HEK293 (cell line): ENCODE data around the gene JMJD6.

Source experiments
- BCL11A ChIP-seq: fragments of 450-650 bp; formaldehyde crosslinking; IDR thresholded peaks from 2 replicates; pipeline ENCODE4 v1.5.1; 2016; ENCODE audit warnings: low read depth, missing biosample characterization, missing genetic modification characterization
- BCL6B ChIP-seq: fragments of 450-650 bp; formaldehyde crosslinking; IDR thresholded peaks from 2 replicates; pipeline ENCODE4 v1.5.1; 2017; ENCODE audit warnings: missing biosample characterization, missing genetic modification characterization
- GLI2 ChIP-seq: fragments of 450-650 bp; formaldehyde crosslinking; IDR thresholded peaks from 2 replicates; pipeline ENCODE4; 2017; ENCODE audit warnings: missing biosample characterization, missing genetic modification characterization, low read depth, borderline replicate concordance
- KLF8 ChIP-seq: fragments of 450-650 bp; formaldehyde crosslinking; IDR thresholded peaks from 2 replicates; pipeline ENCODE4 v1.5.1; 2016; ENCODE audit warnings: missing biosample characterization, missing genetic modification characterization
- SALL2 ChIP-seq: fragments of 450-650 bp; formaldehyde crosslinking; IDR thresholded peaks from 2 replicates; pipeline ENCODE4 v1.5.0; 2017; ENCODE audit warnings: missing biosample characterization, mild to moderate bottlenecking, missing genetic modification characterization, borderline replicate concordance
- ZBTB10 ChIP-seq: fragments of 450-650 bp; formaldehyde crosslinking; IDR thresholded peaks from 2 replicates; pipeline ENCODE4 v1.5.1; 2016; ENCODE audit warnings: missing biosample characterization, missing genetic modification characterization
- ZFP37 ChIP-seq: fragments of 450-650 bp; formaldehyde crosslinking; IDR thresholded peaks from 2 replicates; pipeline ENCODE4 v1.5.1; 2016; ENCODE audit warnings: missing biosample characterization, missing genetic modification characterization
- ZFP69B ChIP-seq: fragments of 450-650 bp; formaldehyde crosslinking; IDR thresholded peaks from 2 replicates; pipeline ENCODE4 v1.5.1; 2016; ENCODE audit warnings: missing biosample characterization, missing genetic modification characterization
- ZNF146 ChIP-seq: fragments of 450-650 bp; formaldehyde crosslinking; IDR thresholded peaks from 2 replicates; pipeline ENCODE4 v1.5.1; 2016; ENCODE audit warnings: missing biosample characterization, missing genetic modification characterization
- ZNF155 ChIP-seq: fragments of 450-650 bp; formaldehyde crosslinking; IDR thresholded peaks from 2 replicates; pipeline ENCODE4 v1.5.1; 2016; ENCODE audit warnings: missing biosample characterization, missing genetic modification characterization
- ZNF223 ChIP-seq: fragments of 450-650 bp; formaldehyde crosslinking; IDR thresholded peaks from 2 replicates; pipeline ENCODE4 v1.5.1; 2016; ENCODE audit warnings: missing biosample characterization, missing genetic modification characterization
- ZNF24 ChIP-seq: fragments of 450-650 bp; formaldehyde crosslinking; IDR thresholded peaks from 2 replicates; pipeline ENCODE4 v1.5.1; 2016; ENCODE audit warnings: missing biosample characterization, missing genetic modification characterization
- ZNF248 ChIP-seq: fragments of 450-650 bp; formaldehyde crosslinking; IDR thresholded peaks from 2 replicates; pipeline ENCODE4 v1.5.1; 2017; ENCODE audit warnings: missing biosample characterization, missing genetic modification characterization
- ZNF280D ChIP-seq: fragments of 450-650 bp; formaldehyde crosslinking; IDR thresholded peaks from 2 replicates; pipeline ENCODE4 v1.5.1; 2016; ENCODE audit warnings: missing biosample characterization, missing genetic modification characterization
- ZNF423 ChIP-seq: fragments of 450-650 bp; formaldehyde crosslinking; IDR thresholded peaks from 2 replicates; pipeline ENCODE4 v1.5.1; 2016; ENCODE audit warnings: missing biosample characterization, missing genetic modification characterization
- ZNF48 ChIP-seq: fragments of 450-650 bp; formaldehyde crosslinking; IDR thresholded peaks from 2 replicates; pipeline ENCODE4 v1.5.1; 2016; ENCODE audit warnings: missing biosample characterization, missing genetic modification characterization
- ZNF488 ChIP-seq: fragments of 450-650 bp; formaldehyde crosslinking; IDR thresholded peaks from 2 replicates; pipeline ENCODE4 v1.5.1; 2016; ENCODE audit warnings: missing biosample characterization, missing genetic modification characterization
- ZNF518A ChIP-seq: fragments of 450-650 bp; formaldehyde crosslinking; conservative IDR thresholded peaks from 2 replicates; pipeline ENCODE4 v1.5.1; 2016; ENCODE audit warnings: low read depth, missing biosample characterization, missing genetic modification characterization
- ZNF529 ChIP-seq: fragments of 450-650 bp; formaldehyde crosslinking; IDR thresholded peaks from 2 replicates; pipeline ENCODE4 v1.5.1; 2017; ENCODE audit warnings: missing genetic modification characterization, missing biosample characterization; ENCODE audit not compliant: insufficient replicate concordance
- ZNF548 ChIP-seq: fragments of 450-650 bp; formaldehyde crosslinking; IDR thresholded peaks from 2 replicates; pipeline ENCODE4 v1.5.1; 2016; ENCODE audit warnings: missing biosample characterization, missing genetic modification characterization
- ZNF76 ChIP-seq: fragments of 450-650 bp; formaldehyde crosslinking; IDR thresholded peaks from 2 replicates; pipeline ENCODE4; 2016; ENCODE audit warnings: low read depth, missing biosample characterization, missing genetic modification characterization, borderline replicate concordance
- ZNF777 ChIP-seq: fragments of 450-650 bp; formaldehyde crosslinking; IDR thresholded peaks from 2 replicates; pipeline ENCODE4 v1.5.1; 2017; ENCODE audit warnings: missing biosample characterization, missing genetic modification characterization, borderline replicate concordance
- ZNF791 ChIP-seq: fragments of 450-650 bp; formaldehyde crosslinking; IDR thresholded peaks from 2 replicates; pipeline ENCODE4 v1.5.1; 2016; ENCODE audit warnings: missing biosample characterization, missing genetic modification characterization
- ZNF830 ChIP-seq: fragments of 450-650 bp; IDR thresholded peaks from 2 replicates; pipeline ENCODE4 v1.5.0; 2018; ENCODE audit warnings: missing biosample characterization, missing genetic modification characterization, low read depth, mild to moderate bottlenecking, moderate library complexity
- ZSCAN4 ChIP-seq: fragments of 450-650 bp; formaldehyde crosslinking; IDR thresholded peaks from 2 replicates; pipeline ENCODE4 v1.5.1; 2017; ENCODE audit warnings: missing biosample characterization, missing genetic modification characterization

Gene JMJD6

GRCh38 chr17:76737676-76738467 is 11.5 kb upstream of the JMJD6 start, which contains the start of gene MFSD11 (continued):
- TF ChIP-seq ZNF777 (tag by site-specific recombination): peak; percentile 93; the same call in 1 of the 2 replicates
- no peak for TF ChIP-seq ZNF791 (tag by site-specific recombination)
- no peak for TF ChIP-seq ZNF280D (tag by site-specific recombination)
- TF ChIP-seq ZNF423 (tag by site-specific recombination): no peak
- TF ChIP-seq ZBTB10 (tag by site-specific recombination): peak; percentile 99; the same call in 1 of the 2 replicates
- TF ChIP-seq KLF8 (tag by site-specific recombination): peak; percentile 75; the same call in 1 of the 2 replicates
- peak; percentile 27; the same call in 1 of the 2 replicates for TF ChIP-seq ZFP37 (tag by site-specific recombination)
- no peak for TF ChIP-seq ZNF155 (tag by site-specific recombination)
- 0 out of 2 replicates have a peak, but pooled peaks have one; percentile 10 for TF ChIP-seq ZSCAN4 (tag by site-specific recombination)
- no peak for TF ChIP-seq GLI2
- no peak for TF ChIP-seq ZNF548 (tag by site-specific recombination)
- TF ChIP-seq ZNF529: no peak
- peak; percentile 95 for TF ChIP-seq ZFP69B (tag by site-specific recombination)
- TF ChIP-seq ZNF830 (tag by site-specific recombination): no peak
- TF ChIP-seq BCL11A (tag by site-specific recombination): peak; percentile 95
- TF ChIP-seq ZNF518A (tag by site-specific recombination): no peak
- TF ChIP-seq ZNF248 (tag by site-specific recombination): no peak
- no peak for TF ChIP-seq SALL2 (tag by site-specific recombination)
- TF ChIP-seq ZNF146 (tag by site-specific recombination): no peak
- TF ChIP-seq ZNF76 (tag by site-specific recombination): peak; percentile 90
- TF ChIP-seq ZNF223 (tag by site-specific recombination): no peak
- TF ChIP-seq ZNF48: no peak
- TF ChIP-seq ZNF488 (tag by site-specific recombination): no peak
- TF ChIP-seq BCL6B (tag by site-specific recombination): no peak
- TF ChIP-seq ZNF24 (tag by site-specific recombination): peak; percentile 72; the same call in 1 of the 2 replicates
